Measurements from ENCODE around the gene SIMC1.

SIMC1 gene

DNA sequence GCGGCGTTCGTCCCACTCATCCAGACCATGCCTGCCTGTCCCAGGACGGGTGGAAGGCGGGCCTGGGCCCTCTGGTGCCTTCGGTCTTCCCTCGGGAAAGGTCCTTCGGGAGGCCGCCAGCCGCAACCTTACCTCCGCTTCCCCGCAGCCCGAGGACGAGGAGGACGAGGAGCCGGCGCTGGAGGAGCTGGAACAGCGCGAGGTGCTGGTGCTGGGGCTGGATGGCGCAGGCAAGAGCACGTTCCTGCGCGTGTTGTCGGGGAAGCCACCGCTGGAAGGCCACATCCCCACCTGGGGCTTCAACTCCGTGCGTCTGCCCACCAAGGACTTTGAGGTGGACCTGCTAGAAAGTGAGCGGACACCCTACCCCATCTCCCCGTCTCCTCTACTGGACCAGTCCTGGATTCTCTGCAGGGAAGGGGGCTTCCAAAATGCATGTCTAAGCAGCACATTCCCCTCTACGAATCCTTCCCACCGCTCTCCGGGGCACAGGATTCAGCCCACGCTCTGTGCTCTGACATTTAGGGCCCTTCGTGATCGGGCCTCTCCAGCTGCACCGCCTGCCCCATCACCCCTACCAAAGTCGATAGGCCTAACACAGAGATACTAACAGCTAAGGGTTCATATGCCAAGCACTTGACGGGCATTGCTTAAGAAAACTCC lies 128.1 kb downstream of the SIMC1 start:
- no peaks in the 10 kb centered on the region; the same call in 1 of the 2 replicates for H3F3A ChIP-seq (ENCODE audit: insufficient read depth, low read length)
- no peak overlapping the region for H3K27ac ChIP-seq (ENCODE audit: low read length)
- no peaks in the 10 kb centered on the region for H3K36me3 ChIP-seq (replicated peaks; ENCODE audit: insufficient read depth, low read length)
- no peak overlapping the region for H3K4me2 ChIP-seq (ENCODE audit: low read depth, low read length)
- H2AFZ ChIP-seq (ENCODE audit: low read length) = no peak overlapping the region
- H3K9me2 ChIP-seq (replicated peaks; ENCODE audit: insufficient read depth, low read length) = no peaks in the 10 kb centered on the region
- no peak for DNase-seq
- peaks cover 32% of the 10 kb centered on the region for H3K27me3 ChIP-seq (replicated peaks; ENCODE audit: insufficient read depth, low read length)
- no peak overlapping the region for H3K4me3 ChIP-seq (ENCODE audit: low read length)
- H3K9me3 ChIP-seq (replicated peaks; ENCODE audit: insufficient read depth, low read length) = no peaks in the 10 kb centered on the region
- H3K4me1 ChIP-seq (ENCODE audit: low read length) = 0 out of 2 replicates have a peak, but pooled peaks cover 5% of the 10 kb centered on the region
- TF ChIP-seq EZH2phosphoT487 (IDR thresholded peaks at IDR 0.05; ENCODE audit: low read length) (no peak), EZH2 (optimal IDR thresholded peaks at IDR 0.05; ENCODE audit: low read depth, low read length) (no peak)
- TF ChIP-seq, protein P1, sequence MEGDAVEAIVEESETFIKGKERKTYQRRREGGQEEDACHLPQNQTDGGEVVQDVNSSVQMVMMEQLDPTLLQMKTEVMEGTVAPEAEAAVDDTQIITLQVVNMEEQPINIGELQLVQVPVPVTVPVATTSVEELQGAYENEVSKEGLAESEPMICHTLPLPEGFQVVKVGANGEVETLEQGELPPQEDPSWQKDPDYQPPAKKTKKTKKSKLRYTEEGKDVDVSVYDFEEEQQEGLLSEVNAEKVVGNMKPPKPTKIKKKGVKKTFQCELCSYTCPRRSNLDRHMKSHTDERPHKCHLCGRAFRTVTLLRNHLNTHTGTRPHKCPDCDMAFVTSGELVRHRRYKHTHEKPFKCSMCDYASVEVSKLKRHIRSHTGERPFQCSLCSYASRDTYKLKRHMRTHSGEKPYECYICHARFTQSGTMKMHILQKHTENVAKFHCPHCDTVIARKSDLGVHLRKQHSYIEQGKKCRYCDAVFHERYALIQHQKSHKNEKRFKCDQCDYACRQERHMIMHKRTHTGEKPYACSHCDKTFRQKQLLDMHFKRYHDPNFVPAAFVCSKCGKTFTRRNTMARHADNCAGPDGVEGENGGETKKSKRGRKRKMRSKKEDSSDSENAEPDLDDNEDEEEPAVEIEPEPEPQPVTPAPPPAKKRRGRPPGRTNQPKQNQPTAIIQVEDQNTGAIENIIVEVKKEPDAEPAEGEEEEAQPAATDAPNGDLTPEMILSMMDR (IDR thresholded peaks at IDR 0.05; ENCODE audit: low read length) = no peak
- H3K79me2 ChIP-seq (ENCODE audit: low read length) = peaks cover 2% of the 10 kb centered on the region
- no peak overlapping the region for H3K9ac ChIP-seq (ENCODE audit: low read length)
- H4K20me1 ChIP-seq (ENCODE audit: insufficient read depth, low read length) = no peaks in the 10 kb centered on the region

- Histone ChIP-seq H3K27me3 (replicated peaks; ENCODE audit: insufficient read depth, low read length) (peaks cover 32% of the 10 kb centered on the region), H3K79me2 (ENCODE audit: low read length) (no peaks in the 10 kb centered on the region), H3K27ac (ENCODE audit: low read length) (no peak overlapping the region), H3K4me2 (ENCODE audit: low read depth, low read length) (no peak overlapping the region), H3F3A (ENCODE audit: insufficient read depth, low read length) (no peaks in the 10 kb centered on the region), H3K9me3 (replicated peaks; ENCODE audit: insufficient read depth, low read length) (no peaks in the 10 kb centered on the region), H3K9ac (ENCODE audit: low read length) (no peak overlapping the region), H2AFZ (ENCODE audit: low read length) (no peak overlapping the region), H3K4me3 (ENCODE audit: low read length) (no peak overlapping the region), H3K4me1 (ENCODE audit: low read length) (no peaks in the 10 kb centered on the region), H4K20me1 (ENCODE audit: insufficient read depth, low read length) (no peaks in the 10 kb centered on the region), H3K36me3 (replicated peaks; ENCODE audit: insufficient read depth, low read length) (no peaks in the 10 kb centered on the region), H3K9me2 (replicated peaks; ENCODE audit: insufficient read depth, low read length) (no peaks in the 10 kb centered on the region)
- TF ChIP-seq EZH2phosphoT487 (IDR thresholded peaks at IDR 0.05; ENCODE audit: low read length) (no peak), EZH2 (optimal IDR thresholded peaks at IDR 0.05; ENCODE audit: low read depth, low read length) (no peak)
- TF ChIP-seq, protein P1 (IDR thresholded peaks at IDR 0.05; ENCODE audit: low read length) = no peak
- DNase-seq = no peak
Observed at GRCh38 chr5:176368726-176369125, 130.5 kb downstream of the SIMC1 start.

DNA sequence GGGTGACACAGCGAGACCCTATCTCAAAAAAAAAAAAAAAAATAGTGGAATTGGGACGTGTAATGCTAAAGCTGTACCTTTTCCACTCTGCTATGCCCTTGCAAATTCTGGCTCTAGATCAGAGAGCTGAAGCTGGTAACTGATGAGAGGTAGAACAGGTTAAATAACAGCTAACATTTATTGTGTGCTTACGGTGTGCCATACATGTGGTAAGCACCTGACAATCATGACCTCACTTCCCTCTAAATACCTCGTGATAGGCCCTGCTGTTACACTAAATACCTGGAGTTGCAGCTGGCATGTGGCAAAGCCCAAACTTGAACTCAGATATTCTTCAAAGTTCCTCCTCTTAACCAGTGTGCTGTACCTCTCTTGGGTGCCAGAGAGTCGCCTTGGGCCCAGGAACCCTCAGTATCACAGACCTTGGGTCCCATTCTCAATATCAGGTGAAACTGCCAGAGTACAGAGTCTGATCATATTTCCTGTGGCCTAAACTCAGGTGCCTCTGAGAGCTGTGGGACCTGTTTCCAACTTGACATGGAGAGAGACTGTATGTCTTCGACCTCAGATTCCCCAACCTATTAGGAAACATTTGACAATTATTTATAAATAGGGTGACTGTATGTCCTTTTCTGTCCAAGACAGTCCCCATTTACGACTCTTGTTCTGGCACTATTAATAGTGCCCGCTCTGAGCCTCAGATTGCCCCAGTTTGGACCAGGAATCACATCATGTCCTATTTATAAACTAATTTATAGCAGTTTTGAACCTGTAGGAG lies 131.9 kb downstream of the SIMC1 start:
- no peaks in the 10 kb centered on the region for H4K20me1 ChIP-seq (ENCODE audit: insufficient read depth, low read length)
- peaks cover 27% of the 10 kb centered on the region for H3K27me3 ChIP-seq (replicated peaks; ENCODE audit: insufficient read depth, low read length)
- H3K79me2 ChIP-seq (ENCODE audit: low read length) = no peaks in the 10 kb centered on the region
- TF ChIP-seq EZH2phosphoT487 (IDR thresholded peaks at IDR 0.05; ENCODE audit: low read length) (no peak), EZH2 (optimal IDR thresholded peaks at IDR 0.05; ENCODE audit: low read depth, low read length) (no peak)
- TF ChIP-seq, protein P1 (IDR thresholded peaks at IDR 0.05; ENCODE audit: low read length) = no peak
- no peak overlapping the region for H3K27ac ChIP-seq (ENCODE audit: low read length)
- no peaks in the 10 kb centered on the region for H3K4me1 ChIP-seq (ENCODE audit: low read length)
- no peak overlapping the region for H2AFZ ChIP-seq (ENCODE audit: low read length)
- H3K9me2 ChIP-seq (replicated peaks; ENCODE audit: insufficient read depth, low read length) = no peaks in the 10 kb centered on the region
- H3K4me3 ChIP-seq (ENCODE audit: low read length) = no peak overlapping the region
- DNase-seq = no peak
- H3K9ac ChIP-seq (ENCODE audit: low read length) = no peak overlapping the region
- H3K9me3 ChIP-seq (replicated peaks; ENCODE audit: insufficient read depth, low read length) = no peaks in the 10 kb centered on the region
- H3K36me3 ChIP-seq (replicated peaks; ENCODE audit: insufficient read depth, low read length) = no peaks in the 10 kb centered on the region
- H3K4me2 ChIP-seq (ENCODE audit: low read depth, low read length) = no peak overlapping the region
- H3F3A ChIP-seq (ENCODE audit: insufficient read depth, low read length) = no peaks in the 10 kb centered on the region

All from MM.1S (cell line).